ENCODE results near the gene PGR.
A peak's percentile ranks its signal among the peaks of the same experiment; 100 is the strongest.

The PGR gene

GRCh38 chr11:101008961-101009689 is 120.5 kb downstream of the PGR start:
- DNase-seq = no peak

GRCh38 chr11:101003468-101003867 is 126.1 kb downstream of the PGR start:
- DNase-seq = peak; percentile 3

- no peak for DNase-seq
Measured at GRCh38 chr11:100999756-101000155, 129.9 kb downstream of the PGR start.

- DNase-seq = no peak
Measured at GRCh38 chr11:100994966-100995365, 134.6 kb downstream of the PGR start.

- no peak for DNase-seq
Measured at GRCh38 chr11:100991541-100991940, 138.1 kb downstream of the PGR start.

GRCh38 chr11:100990931-100991330 is 138.7 kb downstream of the PGR start:
- DNase-seq = no peak

- DNase-seq = no peak
Measured at GRCh38 chr11:100984668-100985067, 144.9 kb downstream of the PGR start.

GRCh38 chr11:100981196-100981824 is 148.3 kb downstream of the PGR start:
- DNase-seq = no peak

GRCh38 chr11:100980156-100980555 is 149.5 kb downstream of the PGR start:
- DNase-seq = no peak
